Neuronal stem cell (in vitro differentiated cells): ENCODE measurements around the gene DIP2C.
"Not testable (repeated sequence)": the region's sequence is repeated elsewhere in the genome, so short reads cannot be mapped to it uniquely, and the experiment has no call there.

Experiments
- DNase-seq: peaks from one replicate; pipeline ENCODE4 v3.0.0-alpha.2; 2013; ENCODE audit warnings: low spot score
- H2AFZ ChIP-seq: one replicate; pipeline ENCODE4 v1.6.1; 2013; ENCODE audit warnings: mild to moderate bottlenecking, low read length, inconsistent platforms
- H2AK5ac ChIP-seq: 2 replicates; pipeline ENCODE4 v1.6.1; 2013; ENCODE audit warnings: low read depth, mild to moderate bottlenecking, inconsistent platforms, low read length, moderate library complexity, mixed read lengths
- H2BK120ac ChIP-seq: 2 replicates; pipeline ENCODE4 v1.6.1; 2013; ENCODE audit warnings: low read depth, mild to moderate bottlenecking, inconsistent platforms, low read length, moderate library complexity, mixed read lengths
- H2BK12ac ChIP-seq: one replicate; pipeline ENCODE4 v1.6.1; 2013; ENCODE audit warnings: low read length, inconsistent platforms
- H2BK15ac ChIP-seq: 2 replicates; pipeline ENCODE4 v1.6.1; 2013; ENCODE audit warnings: mild to moderate bottlenecking, low read length, inconsistent platforms, mixed read lengths
- H2BK5ac ChIP-seq: one replicate; pipeline ENCODE4 v1.6.1; 2013; ENCODE audit warnings: inconsistent platforms, mild to moderate bottlenecking, low read length, moderate library complexity
- H3K14ac ChIP-seq: one replicate; pipeline ENCODE4 v1.6.1; 2013; ENCODE audit warnings: low read length, inconsistent platforms
- H3K18ac ChIP-seq: 2 replicates; pipeline ENCODE4 v1.6.1; 2013; ENCODE audit warnings: low read length, inconsistent platforms
- H3K23ac ChIP-seq: 2 replicates; pipeline ENCODE4 v1.6.1; 2013; ENCODE audit warnings: low read depth, mild to moderate bottlenecking, mixed read lengths, low read length, inconsistent platforms; ENCODE audit not compliant: poor library complexity
- H3K27ac ChIP-seq: replicated peaks from 3 replicates; pipeline ENCODE4 v1.5.1; 2013; ENCODE audit warnings: low read length, inconsistent platforms
- H3K27me3 ChIP-seq, 3 experiments: 2 replicates each; pipeline ENCODE4 v1.6.1; 2013; ENCODE audit warnings: low read length in 3 of 3, mild to moderate bottlenecking in 2 of 3, inconsistent platforms in 1 of 3, low read depth in 1 of 3, mixed read lengths in 1 of 3, moderate library complexity in 1 of 3; ENCODE audit not compliant: control insufficient read depth in 3 of 3, insufficient read depth in 3 of 3
- H3K36me3 ChIP-seq, 2 donors: replicated peaks in 1 of 2; 2 replicates each; pipeline ENCODE4 v1.6.1; 2013; ENCODE audit warnings: low read length in 2 of 2; ENCODE audit not compliant: control insufficient read depth in 2 of 2, insufficient read depth in 2 of 2
- H3K4ac ChIP-seq: 2 replicates; pipeline ENCODE4 v1.6.1; 2013; ENCODE audit warnings: inconsistent platforms, mild to moderate bottlenecking, low read length, moderate library complexity
- H3K4me1 ChIP-seq, 2 donors: 1 replicate in 1 of 2; 2 replicates in 1 of 2; pipeline ENCODE4 v1.6.1; 2013; ENCODE audit warnings: low read length in 2 of 2, low read depth in 1 of 2; ENCODE audit not compliant: control insufficient read depth in 2 of 2, insufficient read depth in 1 of 2
- H3K4me2 ChIP-seq: one replicate; pipeline ENCODE4 v1.6.1; 2013; ENCODE audit warnings: mild to moderate bottlenecking, low read length, inconsistent platforms; ENCODE audit not compliant: insufficient read depth, poor library complexity, severe bottlenecking
- H3K4me3 ChIP-seq, 2 donors: 2 replicates each; pipeline ENCODE4 v1.5.1; 2013; ENCODE audit warnings: low read length in 2 of 2, mild to moderate bottlenecking in 2 of 2, inconsistent platforms in 1 of 2, moderate library complexity in 1 of 2
- H3K79me1 ChIP-seq: one replicate; pipeline ENCODE4 v1.6.1; 2013; ENCODE audit warnings: low read depth, mild to moderate bottlenecking, inconsistent platforms, low read length, moderate library complexity
- H3K9ac ChIP-seq: one replicate; pipeline ENCODE4 v1.6.1; 2013; ENCODE audit warnings: mild to moderate bottlenecking, low read depth, low read length, inconsistent platforms; ENCODE audit not compliant: poor library complexity
- H3K9me3 ChIP-seq, 2 donors: replicated peaks in 1 of 2; 2 replicates each; pipeline versions ENCODE3 to v1.6.1; 2013; ENCODE audit warnings: low read length in 2 of 2, mild to moderate bottlenecking in 2 of 2, inconsistent platforms in 1 of 2, low read depth in 1 of 2, mixed read lengths in 1 of 2, moderate library complexity in 1 of 2; ENCODE audit not compliant: control insufficient read depth in 2 of 2, insufficient read depth in 1 of 2
- H4K8ac ChIP-seq: one replicate; pipeline ENCODE4 v1.6.1; 2013; ENCODE audit warnings: low read depth, mild to moderate bottlenecking, inconsistent platforms, low read length, moderate library complexity
- H4K91ac ChIP-seq: one replicate; pipeline ENCODE4 v1.6.1; 2013; ENCODE audit warnings: low read length, low read depth, mild to moderate bottlenecking, inconsistent platforms; ENCODE audit not compliant: poor library complexity
- WGBS, 2 donors: extraction: QIAGEN DNeasy Blood & Tissue Kit; methylation state at CpG; one replicate each; pipeline ENCODE4 v1.1.7; 2013; ENCODE audit warnings: missing lambda C conversion rate in 2 of 2, mixed read lengths in 1 of 2; ENCODE audit not compliant: insufficient read length in 2 of 2, insufficient replicate concordance in 1 of 2; ENCODE audit errors: extremely low coverage in 2 of 2; 5-methylcytosine and 5-hydroxymethylcytosine counted together

DIP2C gene

GRCh38 chr10:451856-452255 lies 237.6 kb downstream of the DIP2C start:
- Histone ChIP-seq H4K8ac (no peak overlapping the region), H3K9ac (no peak overlapping the region), H3K14ac (no peak overlapping the region), H3K23ac (no peak overlapping the region), H3K79me1 (peaks cover 5% of the 10 kb centered on the region), H3K36me3 (no peaks in the 10 kb centered on the region), H3K9me3 (no peaks in the 10 kb centered on the region), H3K27ac (no peak overlapping the region), H3K27me3 (no peaks in the 10 kb centered on the region), H3K4me2 (no peak overlapping the region), H3K18ac (no peak overlapping the region), H3K4me1 (peaks cover 10 to 14% of the 10 kb centered on the region in 2 donors), H2AK5ac (no peak overlapping the region), H2BK5ac (no peak overlapping the region), H2BK12ac (no peak overlapping the region), H2BK120ac (no peak overlapping the region), H2BK15ac (no peak overlapping the region), H3K4ac (no peak overlapping the region), H4K91ac (no peak overlapping the region), H3K4me3 (no peak overlapping the region), H2AFZ (no peak overlapping the region)
- WGBS, 2 donors: no CpG with 5 or more reads among the region's 7 CpGs
- no peak for DNase-seq

GRCh38 chr10:451021-451471 lies 238.4 kb downstream of the DIP2C start:
- Histone ChIP-seq H3K9me3 (no peaks in the 10 kb centered on the region), H3K14ac (no peak overlapping the region), H3K4ac (no peak overlapping the region), H3K4me2 (no peak overlapping the region), H3K79me1 (peaks cover 5% of the 10 kb centered on the region), H4K91ac (no peak overlapping the region), H2BK15ac (no peak overlapping the region), H3K36me3 (peaks cover 1 to 5% of the 10 kb centered on the region in 2 donors), H4K8ac (no peak overlapping the region), H3K27ac (no peak overlapping the region), H2AFZ (no peak overlapping the region), H3K27me3 (no peaks in the 10 kb centered on the region), H2AK5ac (no peak overlapping the region), H3K23ac (no peak overlapping the region), H3K4me3 (no peak overlapping the region), H3K18ac (no peak overlapping the region), H2BK120ac (no peak overlapping the region), H2BK12ac (no peak overlapping the region), H2BK5ac (no peak overlapping the region), H3K9ac (no peak overlapping the region), H3K4me1 (peaks cover 10% of the 10 kb centered on the region in 2 donors)
- no peak for DNase-seq
- WGBS, 2 donors: no CpG with 5 or more reads among the region's 11 CpGs

- H3K23ac ChIP-seq: no peak overlapping the region
- no peaks in the 10 kb centered on the region for H3K27me3 ChIP-seq
- H2BK15ac ChIP-seq: no peak overlapping the region
- peaks cover 5 to 8% of the 10 kb centered on the region in 2 donors for H3K36me3 ChIP-seq
- no peak overlapping the region for H4K8ac ChIP-seq
- H2BK120ac ChIP-seq: no peak overlapping the region
- no peak overlapping the region for H3K4ac ChIP-seq
- DNase-seq: no peak
- no peaks in the 10 kb centered on the region for H3K9me3 ChIP-seq
- WGBS, 2 donors: no CpG with 5 or more reads among the region's 3 CpGs
- no peak overlapping the region for H2AFZ ChIP-seq
- no peak overlapping the region for H2BK5ac ChIP-seq
- peaks cover 5% of the 10 kb centered on the region for H3K79me1 ChIP-seq
- no peak overlapping the region for H2BK12ac ChIP-seq
- H3K27ac ChIP-seq: no peak overlapping the region
- H3K14ac ChIP-seq: no peak overlapping the region
- no peak overlapping the region for H3K18ac ChIP-seq
- H3K9ac ChIP-seq: no peak overlapping the region
- no peak overlapping the region for H3K4me2 ChIP-seq
- H3K4me3 ChIP-seq: no peak overlapping the region
- no peak overlapping the region for H2AK5ac ChIP-seq
- H3K4me1 ChIP-seq: peaks cover 10% of the 10 kb centered on the region in 2 donors
- H4K91ac ChIP-seq: no peak overlapping the region
Observed at GRCh38 chr10:450463-450862, 239.0 kb downstream of the DIP2C start.

- not testable (repeated sequence) for H2AK5ac ChIP-seq, H3K14ac ChIP-seq, H2AFZ ChIP-seq, H3K36me3 ChIP-seq, H2BK5ac ChIP-seq, H3K79me1 ChIP-seq, H3K23ac ChIP-seq, H3K27ac ChIP-seq, H4K91ac ChIP-seq, DNase-seq, H2BK15ac ChIP-seq, H3K18ac ChIP-seq, H3K4ac ChIP-seq, H3K4me3 ChIP-seq, H3K4me2 ChIP-seq, H3K9me3 ChIP-seq, H3K27me3 ChIP-seq, H4K8ac ChIP-seq, H3K9ac ChIP-seq, H2BK12ac ChIP-seq, H2BK120ac ChIP-seq
- peaks cover 10% of the 10 kb centered on the region in 2 donors for H3K4me1 ChIP-seq
- WGBS, 2 donors: no CpG with 5 or more reads among the region's 6 CpGs
Observed at GRCh38 chr10:449331-449730, 240.1 kb downstream of the DIP2C start.
